SK-N-SH (cell line): ENCODE measurements around the gene EYA2. TPM values are rescaled to one million over a fixed set of nuclear protein-coding genes. Genes with fewer than 3 reads are reported as not detected.

ENCODE experiments used
- CTCF ChIA-PET: fragments of 300-600, 350-600 bp; formaldehyde crosslinking; extraction: SDS; loops from one replicate; lab custom pipeline; 2021; lab: Yijun Ruan, JAX
- POLR2A ChIA-PET: fragments of 350-600 bp; sonication (Branson Sonifier 250); formaldehyde crosslinking; extraction: SDS; loops from one replicate; lab custom pipeline; 2020; ENCODE audit warnings: antibody characterized with exemption, inconsistent platforms; lab: Yijun Ruan, JAX
- DNase-seq: peaks from one replicate; pipeline ENCODE4 v3.0.0; 2012
- H2AFZ ChIP-seq: fragments of 200-600 bp; sonication (generic); 2 replicates; pipeline ENCODE4 v1.8.1; 2016; ENCODE audit warnings: antibody characterized with exemption, mild to moderate bottlenecking, low read depth
- H3F3A ChIP-seq: fragments of 200-600 bp; sonication (generic); replicated peaks from 2 replicates; pipeline ENCODE3; 2016; ENCODE audit warnings: antibody characterized with exemption, mild to moderate bottlenecking; ENCODE audit not compliant: insufficient read depth
- H3K27ac ChIP-seq, 2 experiments: fragments of 200-500 bp in 1 of 2; fragments of 200-600 bp in 1 of 2; sonication (Bioruptor generic) in 1 of 2; sonication (generic), shearing (Covaris generic) in 1 of 2; 2 replicates each; pipeline versions ENCODE4 v1.5.1 to v1.6.1; 2014 to 2016; ENCODE audit warnings: low read depth in 2 of 2, inconsistent platforms in 1 of 2, low read length in 1 of 2, mild to moderate bottlenecking in 1 of 2, mixed read lengths in 1 of 2
- H3K27me3 ChIP-seq: fragments of 200-600 bp; sonication (generic), shearing (Covaris generic); 2 replicates; pipeline ENCODE4 v1.6.1; 2016; ENCODE audit warnings: mixed run types; ENCODE audit not compliant: insufficient read depth
- H3K36me3 ChIP-seq, 2 experiments: fragments of 200-500 bp in 1 of 2; fragments of 200-600 bp in 1 of 2; sonication (Bioruptor generic) in 1 of 2; sonication (generic) in 1 of 2; replicated peaks in 1 of 2; 2 replicates each; pipeline versions ENCODE3 to v1.5.1; 2014 to 2016; ENCODE audit warnings: low read length in 1 of 2, mild to moderate bottlenecking in 1 of 2; ENCODE audit not compliant: insufficient read depth in 2 of 2, control insufficient read depth in 1 of 2
- H3K4me1 ChIP-seq, 2 experiments: fragments of 200-500 bp in 1 of 2; fragments of 200-600 bp in 1 of 2; sonication (Bioruptor generic) in 1 of 2; sonication (generic), shearing (Covaris generic) in 1 of 2; 2 replicates each; pipeline versions ENCODE4 v1.5.1 to v1.6.1; 2014 to 2016; ENCODE audit warnings: low read depth in 1 of 2, low read length in 1 of 2, mixed run types in 1 of 2; ENCODE audit not compliant: insufficient read depth in 2 of 2, control insufficient read depth in 1 of 2
- H3K4me2 ChIP-seq: fragments of 200-600 bp; sonication (generic), shearing (Covaris generic); 2 replicates; pipeline ENCODE4 v1.6.1; 2017; ENCODE audit warnings: mixed run types
- H3K4me3 ChIP-seq, 2 experiments: fragments of 200-500 bp in 1 of 2; fragments of 200-600 bp in 1 of 2; sonication (Bioruptor generic) in 1 of 2; sonication (generic), shearing (Covaris generic) in 1 of 2; 2 replicates each; pipeline versions ENCODE4 v1.5.1 to v1.8.1; 2014 to 2016; ENCODE audit warnings: low read depth in 2 of 2, inconsistent platforms in 1 of 2, low read length in 1 of 2, mild to moderate bottlenecking in 1 of 2, mixed read lengths in 1 of 2, moderate library complexity in 1 of 2
- H3K79me2 ChIP-seq: fragments of 200-600 bp; sonication (generic); 2 replicates; pipeline ENCODE4 v1.8.1; 2017; ENCODE audit warnings: mild to moderate bottlenecking; ENCODE audit not compliant: insufficient read depth
- H3K9ac ChIP-seq: fragments of 200-600 bp; sonication (generic); 2 replicates; pipeline ENCODE4 v1.6.1; 2017; ENCODE audit warnings: mixed run types
- H3K9me2 ChIP-seq: fragments of 200-600 bp; sonication (generic); 2 replicates; pipeline ENCODE4 v1.6.1; 2017; ENCODE audit warnings: mixed run types
- H3K9me3 ChIP-seq: fragments of 200-600 bp; sonication (generic); 2 replicates; pipeline ENCODE4 v1.6.1; 2017; ENCODE audit warnings: mixed run types, mild to moderate bottlenecking, moderate library complexity
- H4K20me1 ChIP-seq: fragments of 200-600 bp; sonication (generic); 2 replicates; pipeline ENCODE4 v1.6.1; 2017; ENCODE audit warnings: mild to moderate bottlenecking, mixed run types; ENCODE audit not compliant: insufficient read depth
- CTCF ChIP-seq: fragments of 200-600 bp; sonication (generic); IDR thresholded peaks from 2 replicates; pipeline ENCODE4 v1.6.1; 2017; ENCODE audit warnings: antibody characterized with exemption, mild to moderate bottlenecking, moderate library complexity
- EP300 ChIP-seq, 2 experiments: IDR thresholded peaks; 2 replicates each; pipeline versions ENCODE4 v1.4.0 to v1.6.1; 2012; ENCODE audit warnings: borderline replicate concordance in 1 of 2, low read depth in 1 of 2, low read length in 1 of 2
- FOSL2 ChIP-seq: IDR thresholded peaks from 2 replicates; pipeline ENCODE4 v1.4.0; 2012; ENCODE audit warnings: low read depth, mild to moderate bottlenecking, moderate library complexity, borderline replicate concordance
- FOXJ3 ChIP-seq: sonication (generic); formaldehyde crosslinking; IDR thresholded peaks from 2 replicates; pipeline ENCODE4 v1.5.1; 2020; ENCODE audit warnings: mild to moderate bottlenecking, missing genetic modification reagents
- FOXM1 ChIP-seq: IDR thresholded peaks from 2 replicates; pipeline ENCODE4 v1.4.0; 2012; ENCODE audit warnings: low read depth, mild to moderate bottlenecking
- GABPA ChIP-seq: IDR thresholded peaks from 2 replicates; pipeline ENCODE4 v1.4.0; 2012; ENCODE audit warnings: low read depth, mild to moderate bottlenecking
- IRF3 ChIP-seq: fragments of 150-350 bp; IDR thresholded peaks from 2 replicates; pipeline ENCODE4 v1.6.1; 2016; ENCODE audit warnings: mild to moderate bottlenecking, low read depth, low read length
- MEF2A ChIP-seq: IDR thresholded peaks from 2 replicates; pipeline ENCODE4 v1.4.0; 2012; ENCODE audit warnings: low read depth, borderline replicate concordance
- MXI1 ChIP-seq: IDR thresholded peaks from 2 replicates; pipeline ENCODE4 v1.6.1; 2012; ENCODE audit warnings: mild to moderate bottlenecking, low read depth, low read length, improper control_type of control experiment
- NRF1 ChIP-seq: IDR thresholded peaks from 2 replicates; pipeline ENCODE4 v1.6.1; 2012; ENCODE audit warnings: low read depth, mild to moderate bottlenecking, low read length
- PBX3 ChIP-seq: IDR thresholded peaks from 2 replicates; pipeline ENCODE4; 2012
- POLR2AphosphoS5 ChIP-seq: IDR thresholded peaks from 2 replicates; pipeline ENCODE4 v1.6.1; 2012; ENCODE audit warnings: low read depth, low read length
- RAD21 ChIP-seq: IDR thresholded peaks from 2 replicates; pipeline ENCODE4 v1.6.1; 2012; ENCODE audit warnings: mild to moderate bottlenecking, low read length
- RCOR1 ChIP-seq: fragments of 150-350 bp; IDR thresholded peaks from 2 replicates; pipeline ENCODE4 v1.6.1; 2017; ENCODE audit warnings: antibody characterized with exemption, low read length
- SMC3 ChIP-seq: IDR thresholded peaks from 2 replicates; pipeline ENCODE4 v1.6.1; 2012; ENCODE audit warnings: low read depth, low read length, improper control_type of control experiment
- TEAD4 ChIP-seq: IDR thresholded peaks from 2 replicates; pipeline ENCODE4 v1.4.0; 2012; ENCODE audit warnings: mild to moderate bottlenecking, borderline replicate concordance; ENCODE audit not compliant: insufficient read depth
- USF2 ChIP-seq: fragments of 150-350 bp; IDR thresholded peaks from 2 replicates; pipeline ENCODE4 v1.6.1; 2017; ENCODE audit warnings: antibody characterized with exemption, low read length, low read depth, borderline replicate concordance
- YY1 ChIP-seq: IDR thresholded peaks from 2 replicates; pipeline ENCODE4 v1.4.0; 2012; ENCODE audit warnings: low read depth, mild to moderate bottlenecking
- WGBS: methylation state at CpG from one replicate; pipeline ENCODE4 v1.1.6; 2017; ENCODE audit warnings: low lambda C conversion rate; 5-methylcytosine and 5-hydroxymethylcytosine counted together
- polyA plus RNA-seq, 3 experiments: library from polyadenylated mRNA; depleted of rRNA; stranded (reverse); fragments of >200 nt; gene quantifications; 2 replicates each; pipeline ENCODE4 v1.2.3, GENCODE V29; 2012
- TF ChIP-seq, protein P1 (sequence below): IDR thresholded peaks from 2 replicates; pipeline ENCODE4 v1.6.1; 2012; ENCODE audit warnings: mild to moderate bottlenecking, low read depth, low read length, moderate library complexity
- TF ChIP-seq, protein P2 (sequence below): IDR thresholded peaks from 2 replicates; pipeline ENCODE4 v1.4.0; 2012; ENCODE audit warnings: low read depth

Gene EYA2
- polyA plus RNA-seq, 1 of the 3 experiments (the other 2 are of a cell fraction): 0.05 TPM

- WGBS: 48% methylated on average over 4 of the region's 4 CpGs
Measured at GRCh38 chr20:46851746-46852145, 42.9 kb upstream of the EYA2 start.

GRCh38 chr20:46852313-46852712, 42.3 kb upstream of the EYA2 start:
- H3K36me3 ChIP-seq: no peaks in the 10 kb centered on the region
- H3K27ac ChIP-seq: no peak overlapping the region
- no peaks in the 10 kb centered on the region for H3K79me2 ChIP-seq
- no peak overlapping the region for H3K9ac ChIP-seq
- no peaks in the 10 kb centered on the region for H4K20me1 ChIP-seq
- no peak overlapping the region for H3K4me3 ChIP-seq
- H3K9me2 ChIP-seq: no peaks in the 10 kb centered on the region
- WGBS: 50% methylated on average over 4 of the region's 4 CpGs
- no peaks in the 10 kb centered on the region for H3K4me1 ChIP-seq
- CTCF ChIA-PET: interaction anchor here (0.8 kb wide), 1 partner anchor 94 kb away, joined by 4 read pairs; no protein-coding TSS in a partner anchor
- no peaks in the 10 kb centered on the region for H3F3A ChIP-seq
- DNase-seq: no peak
- H3K9me3 ChIP-seq: no peaks in the 10 kb centered on the region
- POLR2A ChIA-PET: no interaction called here
- H3K27me3 ChIP-seq: no peaks in the 10 kb centered on the region
- H3K4me2 ChIP-seq: no peak overlapping the region
- TF ChIP-seq, protein P1, sequence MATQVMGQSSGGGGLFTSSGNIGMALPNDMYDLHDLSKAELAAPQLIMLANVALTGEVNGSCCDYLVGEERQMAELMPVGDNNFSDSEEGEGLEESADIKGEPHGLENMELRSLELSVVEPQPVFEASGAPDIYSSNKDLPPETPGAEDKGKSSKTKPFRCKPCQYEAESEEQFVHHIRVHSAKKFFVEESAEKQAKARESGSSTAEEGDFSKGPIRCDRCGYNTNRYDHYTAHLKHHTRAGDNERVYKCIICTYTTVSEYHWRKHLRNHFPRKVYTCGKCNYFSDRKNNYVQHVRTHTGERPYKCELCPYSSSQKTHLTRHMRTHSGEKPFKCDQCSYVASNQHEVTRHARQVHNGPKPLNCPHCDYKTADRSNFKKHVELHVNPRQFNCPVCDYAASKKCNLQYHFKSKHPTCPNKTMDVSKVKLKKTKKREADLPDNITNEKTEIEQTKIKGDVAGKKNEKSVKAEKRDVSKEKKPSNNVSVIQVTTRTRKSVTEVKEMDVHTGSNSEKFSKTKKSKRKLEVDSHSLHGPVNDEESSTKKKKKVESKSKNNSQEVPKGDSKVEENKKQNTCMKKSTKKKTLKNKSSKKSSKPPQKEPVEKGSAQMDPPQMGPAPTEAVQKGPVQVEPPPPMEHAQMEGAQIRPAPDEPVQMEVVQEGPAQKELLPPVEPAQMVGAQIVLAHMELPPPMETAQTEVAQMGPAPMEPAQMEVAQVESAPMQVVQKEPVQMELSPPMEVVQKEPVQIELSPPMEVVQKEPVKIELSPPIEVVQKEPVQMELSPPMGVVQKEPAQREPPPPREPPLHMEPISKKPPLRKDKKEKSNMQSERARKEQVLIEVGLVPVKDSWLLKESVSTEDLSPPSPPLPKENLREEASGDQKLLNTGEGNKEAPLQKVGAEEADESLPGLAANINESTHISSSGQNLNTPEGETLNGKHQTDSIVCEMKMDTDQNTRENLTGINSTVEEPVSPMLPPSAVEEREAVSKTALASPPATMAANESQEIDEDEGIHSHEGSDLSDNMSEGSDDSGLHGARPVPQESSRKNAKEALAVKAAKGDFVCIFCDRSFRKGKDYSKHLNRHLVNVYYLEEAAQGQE: no peak
- TF ChIP-seq, protein P2, sequence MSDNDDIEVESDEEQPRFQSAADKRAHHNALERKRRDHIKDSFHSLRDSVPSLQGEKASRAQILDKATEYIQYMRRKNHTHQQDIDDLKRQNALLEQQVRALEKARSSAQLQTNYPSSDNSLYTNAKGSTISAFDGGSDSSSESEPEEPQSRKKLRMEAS: no peak
- TF ChIP-seq YY1 (no peak), SMC3 (no peak), RCOR1 (no peak), EP300 (IDR thresholded peaks at IDR 0.05; ENCODE audit: borderline replicate concordance in 1 of 2, low read depth in 1 of 2, low read length in 1 of 2) (no peak), FOSL2 (no peak), IRF3 (no peak), FOXJ3 (CRISPR knock-in tag) (no peak), PBX3 (no peak), CTCF (no peak), TEAD4 (no peak), MXI1 (no peak), MEF2A (no peak), GABPA (no peak), FOXM1 (no peak), RAD21 (no peak), NRF1 (no peak), USF2 (no peak)
- H2AFZ ChIP-seq: no peak overlapping the region

More at GRCh38 chr20:46851746-46852145, 42.9 kb upstream of the EYA2 start:
- ChIA-PET POLR2A (no interaction called here), CTCF (interaction anchor here (0.8 kb wide), 1 partner anchor 93 kb away, joined by 4 read pairs; no protein-coding TSS in a partner anchor)
- TF ChIP-seq POLR2AphosphoS5: no peak
- H3K9me3 ChIP-seq: no peaks in the 10 kb centered on the region
- H3K4me2 ChIP-seq: no peak overlapping the region
- H3K4me1 ChIP-seq: no peaks in the 10 kb centered on the region
- H3K9ac ChIP-seq: no peak overlapping the region
- H3K36me3 ChIP-seq: no peaks in the 10 kb centered on the region
- no peak overlapping the region for H2AFZ ChIP-seq
- no peak overlapping the region for H3K4me3 ChIP-seq
- H3K27ac ChIP-seq: no peak overlapping the region
- no peaks in the 10 kb centered on the region for H3K79me2 ChIP-seq
- H3K9me2 ChIP-seq: no peaks in the 10 kb centered on the region
- DNase-seq: no peak
- H3F3A ChIP-seq: no peaks in the 10 kb centered on the region
- no peaks in the 10 kb centered on the region for H3K27me3 ChIP-seq
- H4K20me1 ChIP-seq: no peaks in the 10 kb centered on the region
